Choroid plexus epithelial cell (primary cell): Measurements from ENCODE around the gene CYTH2.

Source experiments
- DNase-seq: peaks from one replicate; pipeline ENCODE4 v3.0.0-alpha.2; 2010; ENCODE audit warnings: low read depth
- H3K4me3 ChIP-seq: 2 replicates; pipeline ENCODE4 v1.5.1; 2011; ENCODE audit warnings: low read depth, mild to moderate bottlenecking, control low read depth, low read length, moderate library complexity
- CTCF ChIP-seq: conservative IDR thresholded peaks from 2 replicates; pipeline ENCODE4 v1.5.1; 2011; ENCODE audit warnings: low read depth, mild to moderate bottlenecking, control low read depth, inconsistent platforms, low read length, moderate library complexity

The CYTH2 gene

GRCh38 chr19:48445256-48445605 lies 23.9 kb upstream of the CYTH2 start:
- DNase-seq, result peak; percentile 98
- peak; percentile 85 for TF ChIP-seq CTCF
- peak overlapping the region; percentile 99 for H3K4me3 ChIP-seq

- peak; percentile 97 for DNase-seq
- TF ChIP-seq CTCF, result peak; percentile 37
- peak within 1 kb of the TSS; percentile 99 for H3K4me3 ChIP-seq
Observed at GRCh38 chr19:48445606-48446481, 23.3 kb upstream of the CYTH2 start, which contains the start of gene GRWD1. Gene GRWD1, plus strand, starts transcription at chr19:48445983. Its CDS starts 23 bp downstream, at chr19:48446006.

- no peak for TF ChIP-seq CTCF
- no peak for DNase-seq
- H3K4me3 ChIP-seq, result peak overlapping the region; percentile 99
Observed at GRCh38 chr19:48446579-48446978, 22.6 kb upstream of the CYTH2 start.

GRCh38 chr19:48448563-48448962 lies 20.6 kb upstream of the CYTH2 start:
- H3K4me3 ChIP-seq, result no peak overlapping the region
- no peak for TF ChIP-seq CTCF
- DNase-seq, result no peak

GRCh38 chr19:48450441-48450840 lies 18.7 kb upstream of the CYTH2 start:
- H3K4me3 ChIP-seq, result no peak overlapping the region
- DNase-seq, result no peak
- TF ChIP-seq CTCF, result no peak

- no peak for TF ChIP-seq CTCF
- H3K4me3 ChIP-seq, result no peak overlapping the region
- no peak for DNase-seq
Observed at GRCh38 chr19:48450863-48451262, 18.3 kb upstream of the CYTH2 start.

GRCh38 chr19:48451624-48452023 lies 17.5 kb upstream of the CYTH2 start:
- DNase-seq, result no peak
- TF ChIP-seq CTCF, result no peak
- no peak overlapping the region for H3K4me3 ChIP-seq
